H1 (cell line): ENCODE results near the gene TYW1B.
"Not testable (repeated sequence)": the region's sequence is repeated elsewhere in the genome, so short reads cannot be mapped to it uniquely, and the experiment has no call there.

ENCODE experiments used
- POLR2AphosphoS5 ChIP-seq: IDR thresholded peaks from 2 replicates; pipeline ENCODE4 v1.6.1; 2011; ENCODE audit warnings: low read depth, low read length
- TBP ChIP-seq: IDR thresholded peaks from 2 replicates; pipeline ENCODE4 v1.6.1; 2011; ENCODE audit warnings: low read depth, low read length, improper control_type of control experiment
- TF ChIP-seq, protein P1 (sequence below), 3 experiments: IDR thresholded peaks; 1 replicate in 2 of 3; 2 replicates in 1 of 3; pipeline versions ENCODE4 v1.5.1 to v1.6.1; 2011; ENCODE audit warnings: low read length in 3 of 3, mild to moderate bottlenecking in 3 of 3, inconsistent platforms in 2 of 3, low read depth in 1 of 3, moderate library complexity in 1 of 3; ENCODE audit not compliant: insufficient read depth in 1 of 3; ENCODE audit errors: control extremely low read depth in 1 of 3

DNA sequence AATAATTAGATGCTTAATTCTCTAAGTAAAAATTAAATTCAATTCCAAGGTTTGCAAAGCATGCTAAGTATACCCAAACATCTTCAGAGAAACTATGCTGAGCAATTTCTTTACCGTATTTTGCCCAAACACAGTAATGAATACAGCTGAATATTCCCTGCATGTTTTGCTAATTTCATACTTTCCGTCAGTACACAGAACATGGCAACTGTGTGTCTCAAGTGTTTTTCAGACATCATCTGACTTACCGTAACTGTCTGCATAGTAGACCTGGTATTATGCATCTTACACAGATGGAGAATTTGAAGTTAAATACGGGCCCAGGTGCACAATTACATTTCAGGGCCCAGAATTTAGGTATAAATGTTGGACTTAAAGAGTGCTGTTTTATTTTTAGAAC, 15.2 kb upstream of the TYW1B start:
- TF ChIP-seq TBP, POLR2AphosphoS5: not testable (repeated sequence)
- TF ChIP-seq, protein P1, sequence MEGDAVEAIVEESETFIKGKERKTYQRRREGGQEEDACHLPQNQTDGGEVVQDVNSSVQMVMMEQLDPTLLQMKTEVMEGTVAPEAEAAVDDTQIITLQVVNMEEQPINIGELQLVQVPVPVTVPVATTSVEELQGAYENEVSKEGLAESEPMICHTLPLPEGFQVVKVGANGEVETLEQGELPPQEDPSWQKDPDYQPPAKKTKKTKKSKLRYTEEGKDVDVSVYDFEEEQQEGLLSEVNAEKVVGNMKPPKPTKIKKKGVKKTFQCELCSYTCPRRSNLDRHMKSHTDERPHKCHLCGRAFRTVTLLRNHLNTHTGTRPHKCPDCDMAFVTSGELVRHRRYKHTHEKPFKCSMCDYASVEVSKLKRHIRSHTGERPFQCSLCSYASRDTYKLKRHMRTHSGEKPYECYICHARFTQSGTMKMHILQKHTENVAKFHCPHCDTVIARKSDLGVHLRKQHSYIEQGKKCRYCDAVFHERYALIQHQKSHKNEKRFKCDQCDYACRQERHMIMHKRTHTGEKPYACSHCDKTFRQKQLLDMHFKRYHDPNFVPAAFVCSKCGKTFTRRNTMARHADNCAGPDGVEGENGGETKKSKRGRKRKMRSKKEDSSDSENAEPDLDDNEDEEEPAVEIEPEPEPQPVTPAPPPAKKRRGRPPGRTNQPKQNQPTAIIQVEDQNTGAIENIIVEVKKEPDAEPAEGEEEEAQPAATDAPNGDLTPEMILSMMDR (IDR thresholded peaks at IDR 0.05; ENCODE audit: control extremely low read depth in 1 of 3, insufficient read depth in 1 of 3, low read depth in 1 of 3, low read length in 3 of 3): not testable (repeated sequence)
